CD4-positive, alpha-beta T cell treated with Interferon alpha-2 for 1 hour (primary cell): ENCODE data around the gene SLC12A5.

ENCODE experiments used
- DNase-seq, 2 donors: peaks; one replicate each; pipeline ENCODE4 v3.0.0-alpha.2; 2020 to 2022

Gene SLC12A5

GRCh38 chr20:46006964-46007363, 22.1 kb upstream of the SLC12A5 start:
- no peak for DNase-seq

GRCh38 chr20:46007671-46008070, 21.3 kb upstream of the SLC12A5 start:
- DNase-seq, result no peak

- no peak for DNase-seq
These were observed 19.2 kb upstream of the SLC12A5 start for GRCh38 chr20:46009816-46010215.

- DNase-seq, result peak; percentile 53 to 56
These were observed 18.3 kb upstream of the SLC12A5 start for GRCh38 chr20:46010491-46011391.

- DNase-seq, result peak in 1 of 2 donors; percentile 41
These were observed 17.2 kb upstream of the SLC12A5 start for GRCh38 chr20:46011631-46012482.

- no peak for DNase-seq
These were observed 16.1 kb upstream of the SLC12A5 start for GRCh38 chr20:46012921-46013320.

- no peak for DNase-seq
These were observed 15.6 kb upstream of the SLC12A5 start for GRCh38 chr20:46013322-46013828.

GRCh38 chr20:46013829-46014516, 15.0 kb upstream of the SLC12A5 start:
- peak; percentile 70 to 75 for DNase-seq

- no peak for DNase-seq
These were observed 14.3 kb upstream of the SLC12A5 start for GRCh38 chr20:46014517-46015396.

GRCh38 chr20:46017272-46017671, 11.7 kb upstream of the SLC12A5 start:
- no peak for DNase-seq

- DNase-seq, result no peak
These were observed 10.9 kb upstream of the SLC12A5 start for GRCh38 chr20:46018112-46018511.

GRCh38 chr20:46018611-46019010, 10.4 kb upstream of the SLC12A5 start:
- DNase-seq, result no peak

- DNase-seq, result no peak
These were observed 8.5 kb upstream of the SLC12A5 start for GRCh38 chr20:46020555-46020954.

GRCh38 chr20:46021361-46022359, 7.4 kb upstream of the SLC12A5 start:
- peak; percentile 43 to 53 for DNase-seq

- peak; percentile 70 to 78 for DNase-seq
These were observed 6.4 kb upstream of the SLC12A5 start for GRCh38 chr20:46022411-46023147.

GRCh38 chr20:46023148-46023484, 5.9 kb upstream of the SLC12A5 start:
- no peak for DNase-seq

- no peak for DNase-seq
These were observed 5.0 kb upstream of the SLC12A5 start for GRCh38 chr20:46023999-46024398.

GRCh38 chr20:46025376-46025783, 3.6 kb upstream of the SLC12A5 start:
- no peak for DNase-seq

GRCh38 chr20:46027245-46027853, 1.7 kb upstream of the SLC12A5 start:
- peak in 1 of 2 donors; percentile 33 for DNase-seq
